GM23248 (cell line): Measurements from ENCODE around the gene MEIS2. TPM values are rescaled to one million over a fixed set of nuclear protein-coding genes. Genes with fewer than 3 reads are reported as not detected.

ENCODE experiments used
- DNase-seq: peaks from one replicate; pipeline ENCODE4 v3.0.0-alpha.2; 2015
- H2AFZ ChIP-seq: fragments of 200-600 bp; sonication (generic); 2 replicates; pipeline ENCODE4 v1.6.1; 2016; ENCODE audit warnings: antibody characterized with exemption
- H3F3A ChIP-seq: fragments of 200-600 bp; sonication (generic); 2 replicates; pipeline ENCODE4 v1.6.1; 2016; ENCODE audit warnings: mild to moderate bottlenecking, antibody characterized with exemption, mixed run types; ENCODE audit not compliant: insufficient read depth
- H3K27ac ChIP-seq: fragments of 200-600 bp; sonication (generic); 2 replicates; pipeline ENCODE4 v1.5.1; 2016; ENCODE audit warnings: mild to moderate bottlenecking
- H3K27me3 ChIP-seq: fragments of 200-600 bp; sonication (generic); replicated peaks from 2 replicates; pipeline ENCODE4 v1.6.1; 2016; ENCODE audit warnings: mild to moderate bottlenecking; ENCODE audit not compliant: insufficient read depth
- H3K36me3 ChIP-seq: fragments of 200-600 bp; sonication (generic); 2 replicates; pipeline ENCODE4 v1.6.1; 2016; ENCODE audit warnings: low read depth, mild to moderate bottlenecking
- H3K4me1 ChIP-seq: fragments of 200-600 bp; sonication (generic); 2 replicates; pipeline ENCODE4 v1.6.1; 2016; ENCODE audit warnings: mild to moderate bottlenecking; ENCODE audit not compliant: insufficient read depth
- H3K4me2 ChIP-seq: fragments of 200-600 bp; sonication (generic); one replicate; pipeline ENCODE4 v1.6.1; 2016; ENCODE audit warnings: mild to moderate bottlenecking; ENCODE audit not compliant: unreplicated experiment
- H3K4me3 ChIP-seq: fragments of 200-600 bp; sonication (generic); 2 replicates; pipeline ENCODE4 v1.5.1; 2016; ENCODE audit warnings: mild to moderate bottlenecking
- H3K79me2 ChIP-seq: fragments of 200-600 bp; sonication (generic); 2 replicates; pipeline ENCODE4 v1.6.1; 2016; ENCODE audit warnings: mild to moderate bottlenecking; ENCODE audit not compliant: insufficient read depth
- H3K9ac ChIP-seq: fragments of 200-600 bp; sonication (generic); 2 replicates; pipeline ENCODE4 v1.6.1; 2016; ENCODE audit warnings: mild to moderate bottlenecking
- H3K9me2 ChIP-seq: fragments of 200-600 bp; sonication (generic); 2 replicates; pipeline ENCODE4 v1.6.1; 2016; ENCODE audit warnings: mixed run types, mild to moderate bottlenecking, moderate library complexity; ENCODE audit not compliant: insufficient read depth
- H3K9me3 ChIP-seq: fragments of 200-600 bp; sonication (generic); one replicate; pipeline ENCODE4 v1.6.1; 2017; ENCODE audit warnings: low read depth
- H4K20me1 ChIP-seq: fragments of 200-600 bp; sonication (generic); 2 replicates; pipeline ENCODE4 v1.6.0; 2016; ENCODE audit not compliant: insufficient read depth
- EZH2 ChIP-seq: fragments of 200-600 bp; sonication (generic); IDR thresholded peaks from 2 replicates; pipeline ENCODE4 v1.6.1; 2018; ENCODE audit warnings: antibody characterized with exemption, mild to moderate bottlenecking; ENCODE audit not compliant: insufficient read depth, poor library complexity, severe bottlenecking
- EZH2phosphoT487 ChIP-seq: fragments of 200-600 bp; sonication (generic); IDR thresholded peaks from 2 replicates; pipeline ENCODE4 v1.6.1; 2018; ENCODE audit warnings: antibody characterized with exemption, moderate library complexity, mild to moderate bottlenecking, low read depth; ENCODE audit not compliant: insufficient read depth
- WGBS, 2 experiments: methylation state at CpG; one replicate each; pipeline ENCODE4 v1.1.6; 2015 to 2017; ENCODE audit warnings: low lambda C conversion rate in 2 of 2, low coverage in 1 of 2; ENCODE audit errors: missing lambda C conversion rate in 2 of 2; 5-methylcytosine and 5-hydroxymethylcytosine counted together
- in situ Hi-C: fragments of 300-500 bp; cut with MboI; formaldehyde crosslinking; loops from 2 replicates; pipeline ENCODE4 v1.15.0; 2020
- polyA plus RNA-seq: library from polyadenylated mRNA; unstranded; fragments of >200 nt; fragmentation: Nextera tagmentation; extraction: Ambion mirVana; gene quantifications from 2 replicates; pipeline ENCODE4 v1.2.1, GENCODE V29; 2016
- total RNA-seq: library from RNA; depleted of rRNA; stranded (reverse); fragments of >200 nt; shearing (Covaris generic); gene quantifications from 2 replicates; pipeline ENCODE4 v1.2.3, GENCODE V29; 2014

Gene MEIS2
- total and polyA plus RNA-seq, 2 experiments from 2014 or later: 23.7 to 24.1 TPM

DNA sequence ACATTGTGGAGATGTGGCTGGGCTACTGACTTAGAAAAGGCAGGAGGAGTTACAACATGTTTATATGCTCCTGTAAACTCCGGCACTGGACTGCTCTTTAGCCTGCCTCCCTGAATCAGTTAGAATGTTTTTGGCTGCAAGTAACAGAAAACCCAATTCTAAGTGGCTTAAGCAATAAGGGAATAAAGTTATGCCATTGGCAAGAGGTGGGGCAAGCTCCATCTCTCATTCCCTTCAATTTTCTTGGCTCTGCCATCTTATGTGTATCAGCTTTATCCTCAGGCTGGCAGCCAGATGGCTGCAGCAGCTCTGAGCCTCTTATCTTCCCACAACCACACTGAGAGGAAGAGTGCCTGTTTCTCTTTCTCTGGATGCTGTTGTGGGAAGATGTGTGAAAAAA lies 22.4 kb upstream of the MEIS2 start:
- H3K9me3 ChIP-seq: no peaks in the 10 kb centered on the region
- H3K36me3 ChIP-seq: no peaks in the 10 kb centered on the region
- 96% methylated on average over 1 of the region's 1 CpG for WGBS, 2 experiments
- no peak overlapping the region for H3K9ac ChIP-seq
- TF ChIP-seq EZH2 (no peak), EZH2phosphoT487 (no peak)
- H3K9me2 ChIP-seq: no peaks in the 10 kb centered on the region
- no peaks in the 10 kb centered on the region for H3K4me1 ChIP-seq
- no peaks in the 10 kb centered on the region for H3K79me2 ChIP-seq
- no peak overlapping the region for H3K4me2 ChIP-seq
- in situ Hi-C loops: loop anchor here (25.0 kb wide), 2 partner anchors 235 to 1835 kb away; no protein-coding TSS in a partner anchor
- H3K27me3 ChIP-seq: no peaks in the 10 kb centered on the region
- H3F3A ChIP-seq: no peaks in the 10 kb centered on the region
- no peak for DNase-seq
- no peak overlapping the region for H3K27ac ChIP-seq
- H2AFZ ChIP-seq: no peak overlapping the region
- no peaks in the 10 kb centered on the region for H4K20me1 ChIP-seq
- H3K4me3 ChIP-seq: no peak overlapping the region

DNA sequence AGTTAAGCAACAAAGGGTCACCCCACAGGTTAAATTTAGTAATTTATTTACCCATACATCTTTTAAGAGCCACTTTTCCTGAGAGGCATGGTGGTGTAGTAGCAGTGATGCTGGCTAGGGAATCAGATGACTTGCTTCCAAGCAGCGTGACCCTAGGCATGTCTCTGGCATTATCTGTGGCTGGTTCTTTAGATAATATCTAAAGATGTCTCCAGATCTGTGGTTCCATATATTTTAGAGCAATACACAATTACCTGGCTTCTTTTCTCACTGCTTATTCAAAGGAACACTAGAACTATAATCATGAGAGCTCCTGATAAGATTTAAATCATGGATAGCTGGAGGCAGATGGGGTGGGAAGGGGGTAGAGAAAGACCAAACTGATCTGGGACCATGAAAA lies 21.1 kb upstream of the MEIS2 start:
- no peaks in the 10 kb centered on the region for H3K9me2 ChIP-seq
- H3K9me3 ChIP-seq: no peaks in the 10 kb centered on the region
- TF ChIP-seq EZH2: no peak
- no peak for TF ChIP-seq EZH2phosphoT487
- H3K27me3 ChIP-seq: no peaks in the 10 kb centered on the region
- H3K27ac ChIP-seq: no peak overlapping the region
- in situ Hi-C loops: loop anchor here (25.0 kb wide), 2 partner anchors 234 to 1834 kb away; no protein-coding TSS in a partner anchor
- no peaks in the 10 kb centered on the region for H4K20me1 ChIP-seq
- H3F3A ChIP-seq: no peaks in the 10 kb centered on the region
- H2AFZ ChIP-seq: no peak overlapping the region
- no peak overlapping the region for H3K4me2 ChIP-seq
- no peaks in the 10 kb centered on the region for H3K36me3 ChIP-seq
- no peak for DNase-seq
- 88 to 94% methylated on average over 1 of the region's 1 CpG for WGBS, 2 experiments
- H3K4me1 ChIP-seq: no peaks in the 10 kb centered on the region
- H3K9ac ChIP-seq: no peak overlapping the region
- H3K4me3 ChIP-seq: no peak overlapping the region
- no peaks in the 10 kb centered on the region for H3K79me2 ChIP-seq

- in situ Hi-C loops: loop anchor here (25.0 kb wide), 2 partner anchors 230 to 1830 kb away; no protein-coding TSS in a partner anchor
- Histone ChIP-seq H3K27ac (no peak overlapping the region), H3F3A (0 out of 2 replicates have a peak, but pooled peaks cover 9% of the 10 kb centered on the region)
Observed at GRCh38 chr15:37117030-37117429, 16.7 kb upstream of the MEIS2 start.

GRCh38 chr15:37115538-37115937 lies 15.2 kb upstream of the MEIS2 start:
- H3K27me3 ChIP-seq: no peaks in the 10 kb centered on the region
- H3K4me3 ChIP-seq: no peak overlapping the region
- H3F3A ChIP-seq: 0 out of 2 replicates have a peak, but pooled peaks cover 17% of the 10 kb centered on the region
- no peaks in the 10 kb centered on the region for H3K4me1 ChIP-seq
- TF ChIP-seq EZH2 (no peak), EZH2phosphoT487 (no peak)
- no peaks in the 10 kb centered on the region for H3K79me2 ChIP-seq
- in situ Hi-C loops: loop anchor here (25.0 kb wide), 2 partner anchors 228 to 1828 kb away; no protein-coding TSS in a partner anchor
- H3K27ac ChIP-seq: no peak overlapping the region
- H3K4me2 ChIP-seq: no peak overlapping the region
- no peaks in the 10 kb centered on the region for H4K20me1 ChIP-seq
- no peaks in the 10 kb centered on the region for H3K9me2 ChIP-seq
- no peak overlapping the region for H2AFZ ChIP-seq
- no peaks in the 10 kb centered on the region for H3K9me3 ChIP-seq
- DNase-seq: no peak
- 94 to 95% methylated on average over 3 of the region's 3 CpGs for WGBS, 2 experiments
- no peaks in the 10 kb centered on the region for H3K36me3 ChIP-seq
- H3K9ac ChIP-seq: no peak overlapping the region

More at GRCh38 chr15:37117030-37117429, 16.7 kb upstream of the MEIS2 start:
- H3K4me1 ChIP-seq: no peaks in the 10 kb centered on the region
- no peak overlapping the region for H3K4me2 ChIP-seq
- no peak overlapping the region for H2AFZ ChIP-seq
- H4K20me1 ChIP-seq: no peaks in the 10 kb centered on the region
- no peaks in the 10 kb centered on the region for H3K36me3 ChIP-seq
- no peaks in the 10 kb centered on the region for H3K79me2 ChIP-seq
- 86 to 98% methylated on average over 1 of the region's 1 CpG for WGBS, 2 experiments
- H3K9me2 ChIP-seq: no peaks in the 10 kb centered on the region
- no peak overlapping the region for H3K4me3 ChIP-seq
- H3K9ac ChIP-seq: no peak overlapping the region
- H3K9me3 ChIP-seq: no peaks in the 10 kb centered on the region
- TF ChIP-seq EZH2 (no peak), EZH2phosphoT487 (no peak)
- DNase-seq: no peak
- H3K27me3 ChIP-seq: no peaks in the 10 kb centered on the region
